GM12872 (cell line): ENCODE data around the gene SPAG17.

ENCODE experiments used
- TF ChIP-seq, protein P1 (sequence below): IDR thresholded peaks from 3 replicates; pipeline ENCODE4 v1.5.1; 2011; ENCODE audit warnings: low read depth, mild to moderate bottlenecking, low read length, moderate library complexity; ENCODE audit not compliant: insufficient read depth

Gene SPAG17

DNA sequence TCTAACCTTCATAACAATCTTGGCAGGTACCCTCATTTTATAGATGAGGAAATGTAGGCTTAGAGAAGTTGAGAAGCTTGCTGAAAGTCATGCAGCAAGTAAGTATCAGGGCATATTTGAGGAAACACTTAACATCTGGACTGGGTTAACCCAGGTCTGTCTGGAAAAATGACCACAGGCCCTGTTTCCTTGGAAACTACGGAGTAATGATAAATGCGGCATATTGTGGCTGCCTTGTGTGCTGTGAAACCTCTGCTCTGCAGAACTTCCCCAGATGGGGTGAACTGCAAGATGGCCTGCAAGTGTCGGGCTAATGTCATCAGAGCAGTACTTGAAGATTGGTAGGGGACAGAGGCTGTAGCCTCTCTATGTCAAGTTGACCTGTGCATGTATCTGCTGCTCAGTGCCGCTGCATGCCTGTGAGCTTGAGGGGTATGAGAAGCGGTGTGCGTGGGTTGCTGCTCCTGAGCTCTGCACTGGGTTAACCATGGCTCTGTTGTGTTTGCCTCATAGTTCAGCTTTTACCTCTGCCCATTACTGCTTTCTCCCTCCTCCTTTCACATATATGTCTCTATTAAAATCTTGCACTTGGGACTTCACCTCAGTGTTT is 172.4 kb downstream of the SPAG17 start:
- TF ChIP-seq, protein P1, sequence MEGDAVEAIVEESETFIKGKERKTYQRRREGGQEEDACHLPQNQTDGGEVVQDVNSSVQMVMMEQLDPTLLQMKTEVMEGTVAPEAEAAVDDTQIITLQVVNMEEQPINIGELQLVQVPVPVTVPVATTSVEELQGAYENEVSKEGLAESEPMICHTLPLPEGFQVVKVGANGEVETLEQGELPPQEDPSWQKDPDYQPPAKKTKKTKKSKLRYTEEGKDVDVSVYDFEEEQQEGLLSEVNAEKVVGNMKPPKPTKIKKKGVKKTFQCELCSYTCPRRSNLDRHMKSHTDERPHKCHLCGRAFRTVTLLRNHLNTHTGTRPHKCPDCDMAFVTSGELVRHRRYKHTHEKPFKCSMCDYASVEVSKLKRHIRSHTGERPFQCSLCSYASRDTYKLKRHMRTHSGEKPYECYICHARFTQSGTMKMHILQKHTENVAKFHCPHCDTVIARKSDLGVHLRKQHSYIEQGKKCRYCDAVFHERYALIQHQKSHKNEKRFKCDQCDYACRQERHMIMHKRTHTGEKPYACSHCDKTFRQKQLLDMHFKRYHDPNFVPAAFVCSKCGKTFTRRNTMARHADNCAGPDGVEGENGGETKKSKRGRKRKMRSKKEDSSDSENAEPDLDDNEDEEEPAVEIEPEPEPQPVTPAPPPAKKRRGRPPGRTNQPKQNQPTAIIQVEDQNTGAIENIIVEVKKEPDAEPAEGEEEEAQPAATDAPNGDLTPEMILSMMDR: no peak

DNA sequence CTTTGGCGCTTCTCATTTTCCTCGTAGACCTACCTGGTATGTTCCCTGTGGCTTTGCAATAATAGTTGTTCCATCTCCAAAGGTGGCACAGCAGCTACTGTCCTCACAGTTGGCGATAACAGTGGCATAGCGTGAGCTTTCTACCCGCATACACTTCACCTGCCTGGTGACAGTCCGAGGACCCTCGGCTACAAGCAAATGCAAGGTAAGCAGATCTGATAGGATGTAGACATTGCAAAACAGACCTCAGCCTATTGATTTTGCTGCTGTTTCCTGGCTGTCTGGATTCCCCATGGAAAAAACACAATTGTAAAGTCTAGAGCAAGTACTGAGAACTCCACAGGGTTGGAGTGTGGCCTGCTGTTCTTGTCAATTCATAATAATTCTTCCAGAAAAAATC is 177.0 kb downstream of the SPAG17 start:
- TF ChIP-seq, protein P1: no peak

DNA sequence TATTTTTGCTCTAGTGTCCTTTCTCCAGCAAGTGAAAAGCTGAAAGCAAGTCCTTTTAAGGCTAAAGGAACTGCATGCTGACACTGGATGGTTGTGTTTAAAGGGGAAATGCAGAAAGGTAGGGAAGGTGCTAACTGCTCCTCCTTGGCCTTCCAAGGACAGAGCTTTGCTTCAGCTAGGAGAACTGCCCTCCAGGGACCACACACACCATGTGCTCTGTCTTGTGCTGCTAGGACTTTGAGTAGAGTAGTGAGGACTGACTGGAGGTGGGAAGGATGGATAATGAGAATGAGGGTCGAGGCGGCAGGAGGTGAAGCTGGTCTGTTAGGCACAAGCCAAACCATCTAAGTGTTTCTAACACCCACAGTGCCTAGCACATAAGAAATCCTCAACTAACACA is 177.6 kb downstream of the SPAG17 start:
- TF ChIP-seq, protein P1: no peak

DNA sequence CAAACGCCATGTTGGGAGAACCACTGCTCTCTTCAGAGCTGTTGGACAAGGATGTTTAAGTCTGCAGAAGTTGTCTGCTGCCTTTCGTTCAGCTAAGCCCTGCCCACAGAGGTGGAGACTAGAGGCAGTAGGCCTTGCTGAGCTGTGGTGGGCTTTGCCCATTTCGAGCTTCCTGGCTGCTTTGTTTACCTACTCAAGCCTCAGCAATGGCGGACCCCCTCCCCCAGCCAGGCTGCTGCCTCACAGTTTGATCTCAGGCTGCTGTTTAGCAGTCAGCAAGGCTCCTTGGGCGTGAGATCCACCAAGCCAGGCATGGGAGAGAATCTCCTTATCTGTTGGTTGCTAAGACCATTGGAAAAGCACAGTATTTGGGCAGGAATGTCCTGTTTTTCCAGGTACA is 180.7 kb downstream of the SPAG17 start:
- TF ChIP-seq, protein P1: no peak

DNA sequence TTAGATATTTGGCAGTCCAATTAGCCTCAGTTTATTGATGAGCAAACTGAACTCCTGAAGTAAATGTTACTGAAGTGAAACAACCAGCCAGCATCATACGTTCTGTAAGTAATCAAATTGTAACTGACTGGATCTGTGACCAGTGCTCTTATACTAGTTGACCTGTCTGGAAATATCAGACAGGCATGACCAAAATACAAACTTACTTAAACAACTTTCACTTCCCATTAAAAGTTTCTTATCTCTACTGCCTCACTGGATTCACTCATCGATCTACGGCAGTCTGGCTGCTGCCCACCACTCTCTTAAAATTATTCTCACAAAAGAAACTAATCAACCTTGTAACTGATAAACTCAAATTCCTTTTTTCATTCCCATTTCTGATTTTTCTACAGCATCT is 199.1 kb downstream of the SPAG17 start:
- TF ChIP-seq, protein P1: no peak

DNA sequence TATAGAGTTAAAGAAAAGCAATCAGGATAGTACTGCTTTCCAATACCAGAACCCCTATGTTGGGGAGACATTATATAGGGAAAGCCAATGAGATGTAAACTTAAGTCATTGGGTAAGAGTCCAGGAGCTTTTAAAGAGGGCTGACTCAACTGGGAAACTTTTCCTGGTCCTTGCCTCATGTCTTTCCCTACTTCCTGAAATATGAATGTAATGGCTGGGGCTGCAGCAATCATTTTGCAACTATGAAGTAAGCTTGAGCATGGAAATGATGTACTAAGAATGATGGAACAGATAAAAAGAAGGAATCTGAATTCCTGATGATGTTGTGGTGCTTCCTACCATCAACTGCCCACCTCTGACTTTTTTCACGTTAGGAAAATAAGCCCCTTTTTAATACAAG is 199.8 kb downstream of the SPAG17 start:
- TF ChIP-seq, protein P1: no peak

DNA sequence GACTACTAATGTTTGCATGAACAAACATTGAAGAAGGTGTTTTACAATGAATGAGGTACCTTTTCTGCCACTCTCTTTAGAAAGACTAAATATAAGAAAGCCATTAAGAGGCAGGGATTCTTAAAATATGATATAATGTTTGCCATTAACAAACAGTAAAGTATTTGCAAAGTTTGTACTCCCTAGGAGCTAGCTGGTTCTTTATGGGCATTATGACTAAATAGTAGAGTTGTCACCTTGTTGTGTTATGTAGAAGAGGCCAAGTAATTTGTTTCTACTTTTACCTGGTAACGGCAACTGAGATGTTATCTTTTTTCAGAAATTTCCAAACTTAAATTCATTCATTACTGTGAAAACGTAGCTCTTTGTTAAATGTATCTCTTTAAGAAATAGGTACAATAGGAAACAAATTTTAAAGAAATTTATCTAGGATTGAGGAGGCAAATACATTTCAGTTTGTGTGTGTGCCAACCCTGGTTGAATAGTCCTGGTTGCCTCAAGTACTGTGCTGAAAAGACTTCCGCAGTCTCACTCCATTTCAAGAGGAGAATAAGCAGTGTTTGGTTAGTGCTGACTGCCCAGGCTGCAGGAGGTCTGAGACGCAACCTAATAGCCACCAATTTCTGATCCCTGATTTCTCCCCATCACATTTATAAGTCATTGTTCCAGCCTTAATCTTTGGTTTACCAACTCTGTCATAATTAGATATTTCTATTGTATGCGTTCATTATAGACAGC is 203.4 kb downstream of the SPAG17 start:
- TF ChIP-seq, protein P1: no peak
